WTC11 (cell line): ENCODE results near the gene IL36A. TPM values are rescaled to one million over a fixed set of nuclear protein-coding genes. Genes with fewer than 3 reads are reported as not detected.

Source experiments
- ATAC-seq: fragments of 200-7000 bp; cut with Tn5 transposase; 2 replicates; pipeline ENCODE4 v1.10.0; 2021; ENCODE audit warnings: mild to moderate bottlenecking, moderate library complexity
- CTCF ChIA-PET: fragments of 300-600 bp; sonication (Branson Sonifier 250); formaldehyde crosslinking; loops from one replicate; lab custom pipeline; 2021; ENCODE audit warnings: antibody characterized with exemption; lab: Charles Lee
- POLR2A ChIA-PET: fragments of 350-600 bp; sonication (Branson Sonifier 250); formaldehyde crosslinking; loops from one replicate; lab custom pipeline; 2021; ENCODE audit warnings: antibody characterized with exemption; lab: Charles Lee
- DNase-seq: peaks from one replicate; pipeline ENCODE4 v3.0.0; 2021; ENCODE audit warnings: low spot score
- H3K27ac Mint-ChIP-seq: 2 replicates; pipeline ENCODE4 v1.8.0; 2021; ENCODE audit warnings: mixed read lengths
- H3K27me3 Mint-ChIP-seq: 2 replicates; pipeline ENCODE4 v1.8.0; 2021; ENCODE audit warnings: low read depth, mild to moderate bottlenecking, moderate library complexity, mixed read lengths
- H3K36me3 Mint-ChIP-seq: 2 replicates; pipeline ENCODE4 v1.8.0; 2021; ENCODE audit warnings: mixed read lengths
- H3K4me1 Mint-ChIP-seq: 2 replicates; pipeline ENCODE4 v1.8.0; 2022; ENCODE audit warnings: mixed read lengths
- H3K4me3 Mint-ChIP-seq: 2 replicates; pipeline ENCODE4 v1.8.0; 2021; ENCODE audit warnings: mild to moderate bottlenecking, moderate library complexity, mixed read lengths
- H3K9me3 Mint-ChIP-seq: 2 replicates; pipeline ENCODE4 v1.8.0; 2021; ENCODE audit warnings: mixed read lengths
- ATF2 ChIP-seq: sonication (generic); formaldehyde crosslinking; IDR thresholded peaks from 2 replicates; pipeline ENCODE4 v1.8.1; 2022; ENCODE audit warnings: low read depth, missing genetic modification reagents, borderline replicate concordance
- CREM ChIP-seq: sonication (generic); formaldehyde crosslinking; IDR thresholded peaks from 2 replicates; pipeline ENCODE4 v1.8.1; 2022; ENCODE audit warnings: mild to moderate bottlenecking, missing genetic modification reagents, moderate library complexity
- E2F1 ChIP-seq: sonication (generic); formaldehyde crosslinking; IDR thresholded peaks from 2 replicates; pipeline ENCODE4 v1.8.0; 2022; ENCODE audit warnings: mild to moderate bottlenecking, missing genetic modification reagents
- EMX1 ChIP-seq: fragments of 250-450 bp; sonication (Bioruptor Pico); IDR thresholded peaks from 2 replicates; pipeline ENCODE4 v1.8.0; 2021; ENCODE audit warnings: mild to moderate bottlenecking
- ETV6 ChIP-seq: sonication (generic); formaldehyde crosslinking; IDR thresholded peaks from 2 replicates; pipeline ENCODE4 v1.8.1; 2022; ENCODE audit warnings: mild to moderate bottlenecking, missing genetic modification reagents
- GRHL2 ChIP-seq: fragments of 250-450 bp; sonication (Bioruptor Pico); IDR thresholded peaks from 2 replicates; pipeline ENCODE4 v1.8.0; 2022; ENCODE audit warnings: mild to moderate bottlenecking, moderate library complexity; ENCODE audit not compliant: insufficient replicate concordance, severe bottlenecking
- JUN ChIP-seq: sonication (generic); formaldehyde crosslinking; IDR thresholded peaks from 2 replicates; pipeline ENCODE4 v1.8.0; 2023; ENCODE audit warnings: mild to moderate bottlenecking, missing genetic modification reagents
- KAT7 ChIP-seq: sonication (generic); formaldehyde crosslinking; IDR thresholded peaks from 2 replicates; pipeline ENCODE4 v1.8.1; 2023; ENCODE audit warnings: missing genetic modification reagents, mild to moderate bottlenecking, borderline replicate concordance
- MYBL2 ChIP-seq: sonication (generic); formaldehyde crosslinking; IDR thresholded peaks from 2 replicates; pipeline ENCODE4 v1.8.1; 2023; ENCODE audit warnings: mild to moderate bottlenecking, moderate library complexity, missing genetic modification reagents
- NFATC4 ChIP-seq: fragments of 250-450 bp; sonication (Bioruptor Pico); IDR thresholded peaks from 2 replicates; pipeline ENCODE4 v1.9.0; 2021; ENCODE audit warnings: mild to moderate bottlenecking
- NR3C1 ChIP-seq: sonication (generic); formaldehyde crosslinking; conservative IDR thresholded peaks from 2 replicates; pipeline ENCODE4 v1.8.1; 2023; ENCODE audit warnings: low read depth, mild to moderate bottlenecking, missing genetic modification reagents
- RORB ChIP-seq: fragments of 250-450 bp; sonication (Bioruptor Pico); IDR thresholded peaks from 2 replicates; pipeline ENCODE4 v1.9.0; 2021; ENCODE audit warnings: mild to moderate bottlenecking
- SMAD3 ChIP-seq: sonication (generic); formaldehyde crosslinking; IDR thresholded peaks from 2 replicates; pipeline ENCODE4 v1.8.0; 2022; ENCODE audit warnings: missing genetic modification reagents, mild to moderate bottlenecking, borderline replicate concordance
- SP1 ChIP-seq: sonication (generic); formaldehyde crosslinking; conservative IDR thresholded peaks from 2 replicates; pipeline ENCODE4 v1.8.1; 2022; ENCODE audit warnings: missing genetic modification reagents
- TCF7 ChIP-seq: sonication (generic); formaldehyde crosslinking; IDR thresholded peaks from 2 replicates; pipeline ENCODE4 v1.8.0; 2022; ENCODE audit warnings: mild to moderate bottlenecking, low read depth, missing genetic modification reagents, moderate library complexity
- TEAD4 ChIP-seq: sonication (generic); formaldehyde crosslinking; IDR thresholded peaks from 2 replicates; pipeline ENCODE4 v1.8.0; 2022; ENCODE audit warnings: mild to moderate bottlenecking, missing genetic modification reagents
- USF1 ChIP-seq: sonication (generic); formaldehyde crosslinking; IDR thresholded peaks from 2 replicates; pipeline ENCODE4 v1.8.0; 2022; ENCODE audit warnings: mild to moderate bottlenecking, missing genetic modification reagents
- ZNF219 ChIP-seq: sonication (generic); formaldehyde crosslinking; IDR thresholded peaks from 2 replicates; pipeline ENCODE4 v1.8.0; 2023; ENCODE audit warnings: missing genetic modification reagents, mild to moderate bottlenecking, borderline replicate concordance
- ZNF423 ChIP-seq: fragments of 250-450 bp; sonication (Bioruptor Pico); IDR thresholded peaks from 2 replicates; pipeline ENCODE4 v2.1.2; 2022; ENCODE audit warnings: mild to moderate bottlenecking, moderate library complexity
- ZSCAN18 ChIP-seq: fragments of 250-450 bp; sonication (Bioruptor Pico); IDR thresholded peaks from 2 replicates; pipeline ENCODE4 v2.1.2; 2022; ENCODE audit warnings: mild to moderate bottlenecking, moderate library complexity
- total RNA-seq: library from RNA; stranded (reverse); gene quantifications from 3 replicates; pipeline ENCODE4 v1.2.3, GENCODE V29; 2021
- TF ChIP-seq, protein P1 (sequence below): fragments of 200-600 bp; IDR thresholded peaks from 2 replicates; pipeline ENCODE4 v1.8.0; 2022; ENCODE audit warnings: antibody characterized with exemption
- TF ChIP-seq, protein P2 (sequence below): sonication (generic); formaldehyde crosslinking; IDR thresholded peaks from 2 replicates; pipeline ENCODE4 v1.8.1; 2023; ENCODE audit warnings: mild to moderate bottlenecking, missing genetic modification reagents

IL36A gene
- total RNA-seq, 1 experiment from 2014 or later, result not detected

- H3K4me1 Mint-ChIP-seq, result no peaks in the 10 kb centered on the region
- ATAC-seq (no peak), DNase-seq (no peak)
- peaks cover 58% of the 10 kb centered on the region for H3K9me3 Mint-ChIP-seq
- H3K27me3 Mint-ChIP-seq, result peaks cover 32% of the 10 kb centered on the region
- ChIA-PET CTCF (no interaction called here), POLR2A (no interaction called here)
- H3K36me3 Mint-ChIP-seq, result 0 out of 2 replicates have a peak, but pooled peaks cover 3% of the 10 kb centered on the region
- H3K27ac Mint-ChIP-seq, result no peak overlapping the region
- TF ChIP-seq SP1 (no peak), RORB (no peak), ZSCAN18 (CRISPR knock-in tag) (no peak), ZNF423 (CRISPR knock-in tag) (no peak), MYBL2 (CRISPR knock-in tag) (no peak), TCF7 (no peak), ZNF219 (no peak), TEAD4 (CRISPR knock-in tag) (no peak), KAT7 (no peak)
- TF ChIP-seq, protein P1, sequence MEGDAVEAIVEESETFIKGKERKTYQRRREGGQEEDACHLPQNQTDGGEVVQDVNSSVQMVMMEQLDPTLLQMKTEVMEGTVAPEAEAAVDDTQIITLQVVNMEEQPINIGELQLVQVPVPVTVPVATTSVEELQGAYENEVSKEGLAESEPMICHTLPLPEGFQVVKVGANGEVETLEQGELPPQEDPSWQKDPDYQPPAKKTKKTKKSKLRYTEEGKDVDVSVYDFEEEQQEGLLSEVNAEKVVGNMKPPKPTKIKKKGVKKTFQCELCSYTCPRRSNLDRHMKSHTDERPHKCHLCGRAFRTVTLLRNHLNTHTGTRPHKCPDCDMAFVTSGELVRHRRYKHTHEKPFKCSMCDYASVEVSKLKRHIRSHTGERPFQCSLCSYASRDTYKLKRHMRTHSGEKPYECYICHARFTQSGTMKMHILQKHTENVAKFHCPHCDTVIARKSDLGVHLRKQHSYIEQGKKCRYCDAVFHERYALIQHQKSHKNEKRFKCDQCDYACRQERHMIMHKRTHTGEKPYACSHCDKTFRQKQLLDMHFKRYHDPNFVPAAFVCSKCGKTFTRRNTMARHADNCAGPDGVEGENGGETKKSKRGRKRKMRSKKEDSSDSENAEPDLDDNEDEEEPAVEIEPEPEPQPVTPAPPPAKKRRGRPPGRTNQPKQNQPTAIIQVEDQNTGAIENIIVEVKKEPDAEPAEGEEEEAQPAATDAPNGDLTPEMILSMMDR, result no peak
- H3K4me3 Mint-ChIP-seq, result no peak overlapping the region
These were observed 15.6 kb upstream of the IL36A start for GRCh38 chr2:112989611-112990010.

GRCh38 chr2:112993831-112994230, 11.4 kb upstream of the IL36A start:
- ATAC-seq, result no peak
- ChIA-PET CTCF (no interaction called here), POLR2A (interaction anchor here (0.6 kb wide), 1 partner anchor 76 kb away, joined by 3 read pairs; no protein-coding TSS in a partner anchor)
- H3K4me3 Mint-ChIP-seq, result no peak overlapping the region
- TF ChIP-seq ETV6 (CRISPR knock-in tag) (no peak), GRHL2 (CRISPR knock-in tag) (no peak), E2F1 (CRISPR knock-in tag) (no peak), ATF2 (CRISPR knock-in tag) (no peak), NR3C1 (CRISPR knock-in tag) (no peak), EMX1 (CRISPR knock-in tag) (no peak), CREM (CRISPR knock-in tag) (no peak), USF1 (CRISPR knock-in tag) (no peak), NFATC4 (CRISPR knock-in tag) (no peak), JUN (no peak), SMAD3 (CRISPR knock-in tag) (no peak)
- TF ChIP-seq, protein P2, sequence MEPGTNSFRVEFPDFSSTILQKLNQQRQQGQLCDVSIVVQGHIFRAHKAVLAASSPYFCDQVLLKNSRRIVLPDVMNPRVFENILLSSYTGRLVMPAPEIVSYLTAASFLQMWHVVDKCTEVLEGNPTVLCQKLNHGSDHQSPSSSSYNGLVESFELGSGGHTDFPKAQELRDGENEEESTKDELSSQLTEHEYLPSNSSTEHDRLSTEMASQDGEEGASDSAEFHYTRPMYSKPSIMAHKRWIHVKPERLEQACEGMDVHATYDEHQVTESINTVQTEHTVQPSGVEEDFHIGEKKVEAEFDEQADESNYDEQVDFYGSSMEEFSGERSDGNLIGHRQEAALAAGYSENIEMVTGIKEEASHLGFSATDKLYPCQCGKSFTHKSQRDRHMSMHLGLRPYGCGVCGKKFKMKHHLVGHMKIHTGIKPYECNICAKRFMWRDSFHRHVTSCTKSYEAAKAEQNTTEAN (CRISPR knock-in tag), result no peak
- DNase-seq, result no peak
- H3K4me1 Mint-ChIP-seq, result no peaks in the 10 kb centered on the region
- H3K9me3 Mint-ChIP-seq, result peaks cover 55% of the 10 kb centered on the region
- H3K27ac Mint-ChIP-seq, result no peak overlapping the region
- H3K27me3 Mint-ChIP-seq, result peaks cover 33% of the 10 kb centered on the region
- H3K36me3 Mint-ChIP-seq, result 0 out of 2 replicates have a peak, but pooled peaks cover 3% of the 10 kb centered on the region
